K562 (cell line): Measurements from ENCODE around the gene HSD17B10. TPM values are rescaled to one million over a fixed set of nuclear protein-coding genes. Genes with fewer than 3 reads are reported as not detected.

Experiments used
- AFF1 ChIP-seq, 2 experiments: fragments of 450-650 bp; IDR thresholded peaks; 2 replicates each; pipeline ENCODE4 v1.6.1; 2018; ENCODE audit warnings: mild to moderate bottlenecking in 2 of 2, low read depth in 1 of 2; ENCODE audit not compliant: partially characterized antibody in 2 of 2
- ARID4B ChIP-seq: sonication (generic); formaldehyde crosslinking; IDR thresholded peaks from 2 replicates; pipeline ENCODE4 v1.8.0; 2022; ENCODE audit warnings: mild to moderate bottlenecking, missing genetic modification reagents
- HMGN3 ChIP-seq: IDR thresholded peaks from 2 replicates; pipeline ENCODE4 v1.6.1; 2011; ENCODE audit warnings: borderline replicate concordance, low read depth, mild to moderate bottlenecking, mixed read lengths, low read length; ENCODE audit not compliant: insufficient read length; ENCODE audit errors: extremely low read depth
- MIER1 ChIP-seq: fragments of 450-650 bp; IDR thresholded peaks from 2 replicates; pipeline ENCODE4 v1.6.1; 2016; ENCODE audit warnings: antibody characterized with exemption, mild to moderate bottlenecking, low read depth
- MTA2 ChIP-seq: fragments of 450-650 bp; IDR thresholded peaks from 2 replicates; pipeline ENCODE4 v1.6.1; 2016; ENCODE audit warnings: low read depth
- RAD21 ChIP-seq, 2 experiments: fragments of 250-450 bp in 1 of 2; fragments of 450-650 bp in 1 of 2; sonication (Bioruptor Pico) in 1 of 2; formaldehyde crosslinking in 1 of 2; IDR thresholded peaks in 1 of 2; conservative IDR thresholded peaks in 1 of 2; 2 replicates each; pipeline versions ENCODE4 v1.4.0 to v1.8.0; 2020 to 2022; ENCODE audit warnings: mild to moderate bottlenecking in 2 of 2, moderate library complexity in 1 of 2
- REST ChIP-seq, 2 experiments: fragments of 450-650 bp; formaldehyde crosslinking in 1 of 2; IDR thresholded peaks; 2 replicates each; pipeline versions ENCODE4 v1.4.0 to v1.6.1; 2014 to 2020; ENCODE audit warnings: mild to moderate bottlenecking in 2 of 2, borderline replicate concordance in 1 of 2, low read depth in 1 of 2
- SMC3 ChIP-seq: conservative IDR thresholded peaks from 2 replicates; pipeline ENCODE4 v1.6.1; 2011; ENCODE audit warnings: low read depth, low read length, improper control_type of control experiment; ENCODE audit not compliant: insufficient read depth
- ZNF41 ChIP-seq: fragments of 250-450 bp; sonication (Bioruptor Pico); conservative IDR thresholded peaks from 2 replicates; pipeline ENCODE4 v1.4.0; 2020; ENCODE audit warnings: mild to moderate bottlenecking
- ZNF717 ChIP-seq: fragments of 250-450 bp; sonication (Bioruptor Pico); IDR thresholded peaks from 2 replicates; pipeline ENCODE4 v1.5.0; 2021
- polyA plus RNA-seq, 8 experiments: library from polyadenylated mRNA; depleted of rRNA in 4 of 8; stranded (reverse) in 5 of 8; unstranded in 3 of 8; fragments of >200 nt; fragmentation: Nextera tagmentation in 2 of 8; fragmentation: Illumina TruSeq in 1 of 8; extraction: Ambion mirVana in 2 of 8; extraction: Trizol in 1 of 8; gene quantifications; 2 replicates each; pipeline versions ENCODE4 v1.2.1 to v1.2.3, GENCODE V29; 2011 to 2014; ENCODE audit warnings: inconsistent platforms in 1 of 8, missing spikeins in 1 of 8
- total RNA-seq, 7 experiments: library from RNA; depleted of rRNA in 6 of 7; stranded (reverse); fragments of >200 nt in 6 of 7; fragmentation: Illumina TruSeq in 2 of 7; extraction: Trizol in 2 of 7; gene quantifications; 2 replicates each; pipeline versions ENCODE4 v1.2.1 to v1.2.3, GENCODE V29; 2011 to 2021; ENCODE audit warnings: low replicate concordance in 1 of 7

HSD17B10 gene
- total and polyA plus RNA-seq, 9 of the 15 experiments (the other 6 are each of a cell fraction or from before 2014, with no cell fraction given): 45.3 to 221 (median 186) TPM

GRCh38 chrX:53435997-53436396 is 1.8 kb upstream of the HSD17B10 start (continued):
- TF ChIP-seq REST (IDR thresholded peaks at IDR 0.05; ENCODE audit: borderline replicate concordance): peak; percentile 50; the same call in 1 of the 2 replicates
- TF ChIP-seq REST (CRISPR knock-in tag; IDR thresholded peaks at IDR 0.05; ENCODE audit: low read depth): no peak
- peak; percentile 47 to 73 for TF ChIP-seq RAD21 (CRISPR knock-in tag; conservative IDR thresholded peaks at IDR 0.05 in 1 of 2, IDR thresholded peaks at IDR 0.05 in 1 of 2)
- no peak for TF ChIP-seq HMGN3
- no peak for TF ChIP-seq ZNF41
- peak; percentile 54 for TF ChIP-seq SMC3
- no peak for TF ChIP-seq MTA2
- no peak for TF ChIP-seq ARID4B
- no peak for TF ChIP-seq ZNF717
- TF ChIP-seq MIER1: no peak
- TF ChIP-seq AFF1 (IDR thresholded peaks at IDR 0.05; ENCODE audit: low read depth in 1 of 2, partially characterized antibody in 2 of 2): no peak
